ENCODE measurements around the gene PHIP. TPM values are rescaled to one million over a fixed set of nuclear protein-coding genes. Genes with fewer than 3 reads are reported as not detected.

Gene PHIP
- total and polyA plus RNA-seq, 2 of the 8 experiments (the other 6 are each of a cell fraction or from before 2014, with no cell fraction given): 7.3 to 56.2 TPM

GRCh38 chr6:79065232-79065631 lies 12.8 kb downstream of the PHIP start:
- Histone ChIP-seq H3K4me3 (ENCODE audit: extremely low read depth in 1 of 4, insufficient read depth in 2 of 4, low read depth in 3 of 4, low read length in 4 of 4) (no peak overlapping the region), H2AFZ (ENCODE audit: low read length) (no peak overlapping the region), H3K18ac (ENCODE audit: extremely low read depth, low read length) (no peak overlapping the region), H3K27ac (ENCODE audit: low read depth, low read length) (no peak overlapping the region), H3K23me2 (ENCODE audit: low read depth, low read length) (no peaks in the 10 kb centered on the region; the same call in 1 of the 2 replicates), H4K8ac (ENCODE audit: extremely low read depth, insufficient read depth, low read length) (no peak overlapping the region), H4K91ac (replicated peaks; ENCODE audit: insufficient read length, low read length) (no peak overlapping the region), H2BK5ac (ENCODE audit: low read depth, low read length) (no peak overlapping the region), H4K5ac (ENCODE audit: insufficient read length, low read depth, low read length) (no peak overlapping the region), H2BK20ac (ENCODE audit: low read length) (no peak overlapping the region), H3K14ac (ENCODE audit: insufficient read length) (no peak overlapping the region), H3K9me3 (ENCODE audit: insufficient read depth in 2 of 2, low read depth in 1 of 2, low read length in 1 of 2) (no peaks in the 10 kb centered on the region), H3K79me1 (ENCODE audit: low read depth, low read length) (peaks cover 3% of the 10 kb centered on the region), H3K36me3 (ENCODE audit: control insufficient read depth in 2 of 4, insufficient read depth in 4 of 4, low read length in 3 of 4) (peaks cover 4 to 18% (median 4%) of the 10 kb centered on the region in 4 experiments; a peak in 7 of 8 replicates), H3K4me1 (replicated peaks in 1 of 4; ENCODE audit: control insufficient read depth in 3 of 4, insufficient read depth in 4 of 4, low read length in 3 of 4) (no peaks in the 10 kb centered on the region), H2BK15ac (ENCODE audit: low read length) (no peak overlapping the region), H3K4me2 (ENCODE audit: insufficient read depth in 1 of 2, low read depth in 2 of 2, low read length in 2 of 2) (no peak overlapping the region), H3K9ac (replicated peaks in 1 of 4; ENCODE audit: extremely low read depth in 1 of 4, low read depth in 3 of 4, low read length in 3 of 4) (no peak overlapping the region), H2BK120ac (replicated peaks; ENCODE audit: low read depth, low read length) (no peak overlapping the region), H3K27me3 (replicated peaks in 1 of 4; ENCODE audit: control insufficient read depth in 3 of 4, extremely low read depth in 1 of 4, insufficient read depth in 3 of 4, low read length in 3 of 4) (no peaks in the 10 kb centered on the region), H3K4ac (replicated peaks; ENCODE audit: insufficient read length, low read depth, low read length) (no peak overlapping the region), H2BK12ac (ENCODE audit: low read depth, low read length) (no peak overlapping the region), H3K23ac (ENCODE audit: insufficient read length) (no peak overlapping the region), H4K20me1 (replicated peaks in 1 of 2; ENCODE audit: control insufficient read depth in 1 of 2, insufficient read depth in 2 of 2, low read length in 2 of 2) (peaks cover 9 to 12% of the 10 kb centered on the region in 2 experiments), H3K56ac (replicated peaks; ENCODE audit: insufficient read length, low read depth, low read length) (no peak overlapping the region), H2AK5ac (ENCODE audit: low read depth, low read length) (no peak overlapping the region), H3K79me2 (ENCODE audit: control insufficient read depth in 1 of 2, insufficient read depth in 2 of 2, low read length in 2 of 2) (peaks cover 0 to 99% of the 10 kb centered on the region in 2 experiments; a peak in 3 of 4 replicates)
- DNase-seq (ENCODE audit: low read depth in 1 of 2, low spot score in 2 of 2): no peak
- FAIRE-seq: no peak
- no peak for TF ChIP-seq KDM5A (IDR thresholded peaks at IDR 0.05; ENCODE audit: low read length)
- TF ChIP-seq MAFK (IDR thresholded peaks at IDR 0.05; ENCODE audit: low read depth, low read length): no peak
- TF ChIP-seq CHD1 (IDR thresholded peaks at IDR 0.05; ENCODE audit: low read depth, low read length): no peak
- TF ChIP-seq FOSL1 (IDR thresholded peaks at IDR 0.05; ENCODE audit: insufficient read depth, low read depth, low read length): no peak
- TF ChIP-seq PHF8 (conservative IDR thresholded peaks at IDR 0.05; ENCODE audit: low read depth, low read length): no peak
- no peak for TF ChIP-seq GTF2F1 (IDR thresholded peaks at IDR 0.05; ENCODE audit: borderline replicate concordance, low read depth, low read length)
- TF ChIP-seq CTBP2 (IDR thresholded peaks at IDR 0.05; ENCODE audit: borderline replicate concordance, insufficient read depth, insufficient read length, low read length): no peak
- TF ChIP-seq POLR2AphosphoS5 (IDR thresholded peaks at IDR 0.05; ENCODE audit: low read depth, low read length): no peak
- TF ChIP-seq, protein P1, sequence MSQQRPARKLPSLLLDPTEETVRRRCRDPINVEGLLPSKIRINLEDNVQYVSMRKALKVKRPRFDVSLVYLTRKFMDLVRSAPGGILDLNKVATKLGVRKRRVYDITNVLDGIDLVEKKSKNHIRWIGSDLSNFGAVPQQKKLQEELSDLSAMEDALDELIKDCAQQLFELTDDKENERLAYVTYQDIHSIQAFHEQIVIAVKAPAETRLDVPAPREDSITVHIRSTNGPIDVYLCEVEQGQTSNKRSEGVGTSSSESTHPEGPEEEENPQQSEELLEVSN (IDR thresholded peaks at IDR 0.05): no peak
- TF ChIP-seq TAF1 (IDR thresholded peaks at IDR 0.05; ENCODE audit: low read depth, low read length): no peak
- no peak for TF ChIP-seq EGR1 (IDR thresholded peaks at IDR 0.05; ENCODE audit: borderline replicate concordance, low read depth, low read length)
- TF ChIP-seq BCL11A (IDR thresholded peaks at IDR 0.05; ENCODE audit: low read depth in 2 of 2, low read length in 2 of 2): no peak
- no peak for TF ChIP-seq TCF12 (IDR thresholded peaks at IDR 0.05; ENCODE audit: low read depth, low read length)
- WGBS, 2 experiments (ENCODE audit: extremely low coverage in 1 of 2, insufficient coverage in 1 of 2, insufficient read length in 1 of 2, insufficient replicate concordance in 2 of 2, low coverage in 1 of 2, low lambda C conversion rate in 2 of 2, missing lambda C conversion rate in 1 of 2): 83% methylated on average over 2 of the region's 2 CpGs; no CpG with 5 or more reads in 1 of the 2 experiments
- ChIA-PET POLR2A (ENCODE audit: partially characterized antibody) (interaction anchor here (0.6 to 4.1 kb wide), 5 partner anchors 8 to 167 kb away, joined by 3 to 19 read pairs (median 5); partner anchors contain the start of gene PHIP), CTCF (ENCODE audit: partially characterized antibody) (no interaction called here)

All from H1 (cell line).